Measurements from ENCODE around the gene RPL7A.

DNA sequence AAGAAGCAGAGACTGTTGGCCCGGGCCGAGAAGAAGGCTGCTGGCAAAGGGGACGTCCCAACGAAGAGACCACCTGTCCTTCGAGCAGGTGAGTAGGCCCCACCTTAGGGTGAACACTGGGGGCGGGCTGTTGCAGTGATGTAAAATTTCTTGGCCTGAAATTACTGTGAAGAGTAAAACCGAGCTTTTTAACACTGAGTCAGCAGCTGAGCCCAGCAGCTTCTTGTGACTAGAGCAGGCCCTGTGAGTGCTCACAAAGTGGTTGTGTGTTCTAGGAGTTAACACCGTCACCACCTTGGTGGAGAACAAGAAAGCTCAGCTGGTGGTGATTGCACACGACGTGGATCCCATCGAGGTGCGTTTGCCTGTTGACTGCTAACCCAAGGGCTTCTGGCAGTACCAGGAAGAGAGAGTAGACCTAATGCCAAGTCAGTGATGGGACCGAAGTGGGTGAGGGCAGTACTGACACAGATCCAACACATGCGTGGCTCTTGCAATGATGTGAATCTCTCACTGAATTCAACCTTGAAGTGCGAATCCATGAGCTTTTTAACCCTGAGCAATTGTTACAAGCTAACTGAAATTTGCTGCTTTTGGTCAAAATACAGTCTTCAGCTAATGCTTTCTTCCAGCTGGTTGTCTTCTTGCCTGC is 2.1 kb downstream of the RPL7A start:
- TF ChIP-seq CTCF (optimal IDR thresholded peaks at IDR 0.05 in 1 of 3, IDR thresholded peaks at IDR 0.05 in 1 of 3, conservative IDR thresholded peaks at IDR 0.05 in 1 of 3; ENCODE audit: extremely low read depth in 1 of 3, insufficient read depth in 2 of 3, low read length in 3 of 3) = no peak
- TF ChIP-seq EZH2 (IDR thresholded peaks at IDR 0.05; ENCODE audit: low read length) = no peak
